Muscle layer of colon (tissue), 2 donors: Measurements from ENCODE around the gene LPIN2.

ENCODE experiments used
- H3K27ac ChIP-seq: one replicate; pipeline ENCODE4 v1.7.0; 2013; ENCODE audit warnings: low read depth, mild to moderate bottlenecking, low read length, moderate library complexity
- H3K27me3 ChIP-seq, 2 donors: one replicate each; pipeline ENCODE4 v1.7.0; 2013; ENCODE audit warnings: low read length in 2 of 2, mild to moderate bottlenecking in 2 of 2; ENCODE audit not compliant: insufficient read depth in 2 of 2, control insufficient read depth in 1 of 2
- H3K36me3 ChIP-seq: one replicate; pipeline ENCODE4 v1.7.0; 2013; ENCODE audit warnings: mild to moderate bottlenecking, low read length; ENCODE audit not compliant: insufficient read depth
- H3K4me1 ChIP-seq: one replicate; pipeline ENCODE4 v1.7.0; 2013; ENCODE audit warnings: mild to moderate bottlenecking, low read length; ENCODE audit not compliant: insufficient read depth
- H3K4me3 ChIP-seq, 2 donors: one replicate each; pipeline ENCODE4 v1.7.0; 2013; ENCODE audit warnings: low read length in 2 of 2, low read depth in 1 of 2, mild to moderate bottlenecking in 1 of 2, moderate library complexity in 1 of 2
- H3K9ac ChIP-seq: one replicate; pipeline ENCODE4 v1.7.0; 2013; ENCODE audit warnings: low read length
- H3K9me3 ChIP-seq: one replicate; pipeline ENCODE4 v1.7.0; 2013; ENCODE audit warnings: mild to moderate bottlenecking, low read length
- donor health status: abdominal sarcoma.
- donor health status: Adenocarcinoma of cecum.

LPIN2 gene

GRCh38 chr18:2984703-2985261, 28.2 kb downstream of the LPIN2 start:
- no peak overlapping the region for H3K27ac ChIP-seq
- H3K9ac ChIP-seq, result no peak overlapping the region
- no peaks in the 10 kb centered on the region for H3K36me3 ChIP-seq
- H3K9me3 ChIP-seq, result no peaks in the 10 kb centered on the region
- H3K4me1 ChIP-seq, result peaks cover 36% of the 10 kb centered on the region
- H3K27me3 ChIP-seq, result no peaks in the 10 kb centered on the region
- no peak overlapping the region for H3K4me3 ChIP-seq

GRCh38 chr18:2984091-2984490, 28.9 kb downstream of the LPIN2 start:
- no peak overlapping the region for H3K4me3 ChIP-seq
- no peak overlapping the region for H3K9ac ChIP-seq
- peaks cover 42% of the 10 kb centered on the region for H3K4me1 ChIP-seq
- no peaks in the 10 kb centered on the region for H3K27me3 ChIP-seq
- no peaks in the 10 kb centered on the region for H3K9me3 ChIP-seq
- H3K27ac ChIP-seq, result no peak overlapping the region
- H3K36me3 ChIP-seq, result no peaks in the 10 kb centered on the region

- H3K4me1 ChIP-seq, result peaks cover 50% of the 10 kb centered on the region
- H3K27ac ChIP-seq, result no peak overlapping the region
- H3K27me3 ChIP-seq, result no peaks in the 10 kb centered on the region
- no peaks in the 10 kb centered on the region for H3K9me3 ChIP-seq
- H3K4me3 ChIP-seq, result no peak overlapping the region
- H3K36me3 ChIP-seq, result no peaks in the 10 kb centered on the region
- no peak overlapping the region for H3K9ac ChIP-seq
These were observed 29.6 kb downstream of the LPIN2 start for GRCh38 chr18:2983296-2983695.

GRCh38 chr18:2982452-2983269, 30.3 kb downstream of the LPIN2 start:
- Histone ChIP-seq H3K4me1 (peaks cover 52% of the 10 kb centered on the region), H3K4me3 (no peak overlapping the region), H3K9ac (no peak overlapping the region), H3K36me3 (no peaks in the 10 kb centered on the region), H3K27me3 (no peaks in the 10 kb centered on the region), H3K9me3 (no peaks in the 10 kb centered on the region), H3K27ac (no peak overlapping the region)

- no peaks in the 10 kb centered on the region for H3K36me3 ChIP-seq
- no peak overlapping the region for H3K4me3 ChIP-seq
- no peaks in the 10 kb centered on the region for H3K27me3 ChIP-seq
- no peak overlapping the region for H3K27ac ChIP-seq
- peaks cover 58% of the 10 kb centered on the region for H3K4me1 ChIP-seq
- no peaks in the 10 kb centered on the region for H3K9me3 ChIP-seq
- H3K9ac ChIP-seq, result no peak overlapping the region
These were observed 30.9 kb downstream of the LPIN2 start for GRCh38 chr18:2982022-2982421.

GRCh38 chr18:2981212-2981728, 31.7 kb downstream of the LPIN2 start:
- Histone ChIP-seq H3K36me3 (no peaks in the 10 kb centered on the region), H3K9me3 (no peaks in the 10 kb centered on the region), H3K4me1 (peaks cover 66% of the 10 kb centered on the region), H3K27me3 (no peaks in the 10 kb centered on the region), H3K9ac (peak overlapping the region; percentile 4), H3K27ac (no peak overlapping the region), H3K4me3 (peak overlapping the region in 1 of 2 donors; percentile 25)

- Histone ChIP-seq H3K4me3 (peak overlapping the region in 1 of 2 donors; percentile 25), H3K4me1 (peaks cover 69% of the 10 kb centered on the region), H3K36me3 (no peaks in the 10 kb centered on the region), H3K27me3 (no peaks in the 10 kb centered on the region), H3K9ac (no peak overlapping the region), H3K9me3 (no peaks in the 10 kb centered on the region), H3K27ac (peak overlapping the region; percentile 14)
These were observed 32.8 kb downstream of the LPIN2 start for GRCh38 chr18:2979871-2980790.

- Histone ChIP-seq H3K27ac (no peak overlapping the region), H3K4me3 (no peak overlapping the region), H3K4me1 (peaks cover 69% of the 10 kb centered on the region), H3K9ac (no peak overlapping the region), H3K36me3 (no peaks in the 10 kb centered on the region), H3K27me3 (no peaks in the 10 kb centered on the region), H3K9me3 (no peaks in the 10 kb centered on the region)
These were observed 33.8 kb downstream of the LPIN2 start for GRCh38 chr18:2979129-2979528.

- Histone ChIP-seq H3K9ac (peak overlapping the region; percentile 23), H3K27me3 (no peaks in the 10 kb centered on the region), H3K9me3 (no peaks in the 10 kb centered on the region), H3K36me3 (no peaks in the 10 kb centered on the region), H3K4me1 (peaks cover 69% of the 10 kb centered on the region), H3K4me3 (no peak overlapping the region), H3K27ac (no peak overlapping the region)
These were observed 34.3 kb downstream of the LPIN2 start for GRCh38 chr18:2978661-2979106.

- no peaks in the 10 kb centered on the region for H3K27me3 ChIP-seq
- H3K9ac ChIP-seq, result peak overlapping the region; percentile 23
- no peaks in the 10 kb centered on the region for H3K9me3 ChIP-seq
- H3K4me3 ChIP-seq, result no peak overlapping the region
- H3K27ac ChIP-seq, result no peak overlapping the region
- H3K36me3 ChIP-seq, result no peaks in the 10 kb centered on the region
- peaks cover 68% of the 10 kb centered on the region for H3K4me1 ChIP-seq
These were observed 34.7 kb downstream of the LPIN2 start for GRCh38 chr18:2978208-2978607.
